Adrenal gland (tissue), 5 donors: ENCODE measurements around the gene DCUN1D2.

ENCODE experiments used
- CTCF ChIP-seq, 6 experiments: fragments of 450-650 bp in 4 of 6; fragments of 200-600 bp in 2 of 6; sonication (generic) in 1 of 6; IDR thresholded peaks; 1 replicate in 5 of 6; 2 replicates in 1 of 6; pipeline versions ENCODE4 v1.5.1 to v1.8.0; 2016 to 2021; ENCODE audit warnings: antibody characterized with exemption in 6 of 6, mild to moderate bottlenecking in 2 of 6, moderate library complexity in 1 of 6
- POLR2A ChIP-seq, 2 donors: fragments of 450-650 bp; IDR thresholded peaks; one replicate each; pipeline ENCODE4 v1.6.1; 2017; ENCODE audit warnings: antibody characterized with exemption in 2 of 2, mild to moderate bottlenecking in 2 of 2, moderate library complexity in 1 of 2
- donor health status: DM: no; HTN: no; CAD: no.

GRCh38 chr13:113430378-113431110, 60.0 kb downstream of the DCUN1D2 start:
- TF ChIP-seq CTCF (IDR thresholded peaks at IDR 0.05) (no peak), POLR2A (IDR thresholded peaks at IDR 0.05) (no peak)
